ENCODE measurements around the gene LBR.
"Not testable (repeated sequence)": the region's sequence is repeated elsewhere in the genome, so short reads cannot be mapped to it uniquely, and the experiment has no call there.

Gene LBR

GRCh38 chr1:225427235-225428067 lies at the start of gene LBR:
Gene LBR (minus strand): TSS chr1:225428038. CDS start chr1:225424075, 3,963 bp downstream.
- DNase-seq, result peak; percentile 34

DNA sequence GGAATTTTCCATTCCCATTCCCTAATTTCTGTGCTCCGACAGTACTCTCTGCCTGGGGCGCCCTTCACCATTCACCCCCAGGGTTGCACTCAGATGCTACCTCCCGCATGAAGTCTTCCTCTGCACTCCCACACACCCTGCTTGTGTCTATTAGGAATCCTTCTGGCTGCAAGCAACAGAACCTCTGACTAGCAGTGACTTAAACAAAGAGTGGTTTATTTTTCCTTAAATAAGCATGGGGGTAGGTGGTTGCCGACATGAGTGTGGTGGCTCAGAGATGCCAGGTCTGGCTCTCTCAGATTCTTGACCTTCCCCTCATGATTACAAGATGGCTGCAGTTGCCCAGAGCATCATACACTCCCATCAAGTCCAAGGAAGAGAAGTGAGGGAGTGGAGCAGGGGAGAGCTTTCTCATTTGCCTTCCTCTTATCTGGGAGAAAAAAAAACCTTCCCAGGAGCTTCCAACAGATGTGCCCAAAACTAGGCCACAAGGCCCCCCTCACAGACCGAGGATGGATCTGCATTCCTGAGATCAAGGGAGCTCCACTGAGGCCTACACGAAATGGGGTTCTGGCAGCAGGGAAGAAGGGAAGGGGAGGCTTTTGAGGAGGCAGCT lies 49.6 kb upstream of the LBR start:
- no peak for DNase-seq

DNA sequence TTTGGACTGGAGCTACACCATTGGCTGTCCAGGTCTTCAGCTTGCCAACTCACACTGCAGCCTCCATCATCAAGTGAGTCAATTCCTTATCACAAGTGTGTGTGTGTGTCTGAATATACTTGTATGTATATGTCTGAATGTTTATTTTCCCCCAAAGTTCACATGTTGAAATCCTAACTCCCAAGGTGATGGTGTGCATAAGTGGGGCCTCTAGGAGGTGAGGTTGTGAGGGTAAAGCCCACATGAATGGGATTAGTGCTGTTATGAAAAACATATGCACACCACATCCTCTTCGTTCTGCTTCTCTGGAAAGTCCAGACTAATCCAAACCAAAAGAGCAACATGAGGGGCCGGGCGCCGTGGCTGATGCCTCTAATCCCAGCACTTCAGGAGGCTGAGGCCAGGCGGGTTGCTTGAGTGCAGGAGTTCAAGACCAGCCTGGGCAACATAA lies 48.7 kb upstream of the LBR start:
- DNase-seq, result no peak

DNA sequence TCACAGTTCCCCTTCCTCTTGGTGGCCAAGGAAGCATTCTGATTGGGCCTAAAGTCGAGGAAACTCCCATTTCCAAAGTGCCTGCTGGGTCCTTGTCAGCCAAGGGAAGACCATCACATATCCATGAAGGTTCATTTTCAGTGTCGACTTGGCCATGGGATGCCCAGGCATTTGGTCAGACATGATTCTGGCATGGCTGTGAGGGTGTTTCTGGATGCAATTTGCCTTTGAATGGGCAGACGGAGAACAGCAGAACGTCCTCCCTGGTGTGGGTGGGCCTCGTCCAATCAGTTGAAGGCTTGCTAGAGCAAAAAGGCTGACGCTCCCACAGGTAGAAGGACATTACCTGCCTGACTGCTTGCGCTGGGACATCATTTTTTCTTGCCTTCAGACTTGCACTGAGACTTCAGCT lies 48.3 kb upstream of the LBR start:
- DNase-seq, result no peak

GRCh38 chr1:225474986-225475820 lies 47.4 kb upstream of the LBR start:
- DNase-seq, result peak; percentile 49

GRCh38 chr1:225474439-225474985 lies 46.7 kb upstream of the LBR start:
- no peak for DNase-seq

GRCh38 chr1:225473676-225474438 lies 46.0 kb upstream of the LBR start:
- DNase-seq, result not testable (repeated sequence)

DNA sequence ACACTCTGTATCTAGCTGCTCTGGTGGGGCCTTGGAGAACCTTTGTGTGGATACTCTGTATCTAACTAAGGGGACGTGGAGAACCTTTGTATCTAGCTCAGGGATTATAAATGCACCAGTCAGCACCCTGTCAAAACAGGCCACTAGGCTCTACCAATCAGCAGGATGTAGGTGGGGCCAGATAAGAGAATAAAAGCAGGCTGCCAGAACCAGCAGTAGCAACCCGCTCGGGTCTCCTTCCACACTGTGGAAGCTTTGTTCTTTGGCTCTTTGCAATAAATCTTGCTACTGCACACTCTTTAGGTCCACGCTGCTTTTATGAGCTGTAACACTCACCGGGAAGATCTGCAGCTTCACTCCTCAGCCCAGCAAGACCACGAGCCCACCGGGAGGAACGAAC lies 45.4 kb upstream of the LBR start:
- DNase-seq, result not testable (repeated sequence)

DNA sequence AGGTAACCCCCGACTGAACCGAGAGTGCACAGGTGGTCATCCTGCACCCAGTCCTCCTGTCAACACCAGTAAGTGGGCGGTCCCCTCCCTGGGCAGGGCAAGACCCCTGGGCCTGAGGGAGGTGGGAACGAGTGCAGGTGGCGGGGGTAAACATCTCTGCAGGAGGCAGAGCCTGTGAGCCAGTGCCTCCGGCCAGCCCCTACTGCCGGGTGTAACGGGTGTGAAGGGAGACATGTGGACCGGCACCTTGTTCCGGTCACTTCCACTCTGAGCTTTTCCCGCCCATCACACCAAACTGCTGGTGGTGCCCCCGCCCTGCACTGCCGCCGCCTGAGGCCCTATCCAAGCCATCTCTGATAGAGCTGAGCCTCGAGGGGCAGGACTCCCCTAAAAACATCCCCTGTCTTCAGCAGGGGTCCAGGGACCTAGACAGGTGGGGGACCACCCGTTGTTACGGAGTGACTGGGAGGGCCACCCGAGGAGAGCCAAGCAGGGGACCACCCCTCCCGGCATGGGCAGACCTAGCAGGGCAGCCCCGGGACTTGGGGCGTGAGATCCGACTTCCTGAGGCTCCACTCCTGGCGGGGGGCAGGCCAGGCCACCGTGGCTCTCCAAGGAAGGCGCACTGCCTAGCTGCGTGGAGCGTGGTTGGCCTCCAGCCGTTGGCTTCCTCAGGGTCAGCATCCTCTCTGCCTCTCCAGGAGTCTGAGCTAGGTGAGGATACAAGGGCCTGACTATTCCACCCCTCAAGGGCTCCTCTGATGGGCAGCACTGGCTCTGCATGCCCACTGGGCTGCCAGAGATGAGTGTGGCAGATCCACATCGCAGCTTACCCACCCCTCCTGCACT lies 43.8 kb upstream of the LBR start:
- DNase-seq, result no peak

DNA sequence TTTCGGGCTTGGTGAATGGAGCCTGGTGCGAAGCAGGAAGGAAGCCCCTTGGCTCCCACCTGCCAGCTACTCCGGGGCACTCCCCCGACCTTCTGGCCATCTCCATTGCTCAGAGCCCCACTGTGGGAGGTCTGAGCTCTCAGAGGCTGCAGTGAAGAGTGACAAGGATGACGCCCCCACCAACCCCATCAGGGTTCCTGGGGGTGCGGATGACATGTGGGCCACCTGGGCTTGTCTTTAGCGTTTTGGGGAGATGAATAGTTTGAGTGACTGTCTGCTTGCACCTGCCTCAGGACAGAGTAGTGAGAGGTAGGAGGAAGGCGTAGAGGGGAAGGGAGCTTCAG lies 43.2 kb upstream of the LBR start:
- DNase-seq, result no peak

DNA sequence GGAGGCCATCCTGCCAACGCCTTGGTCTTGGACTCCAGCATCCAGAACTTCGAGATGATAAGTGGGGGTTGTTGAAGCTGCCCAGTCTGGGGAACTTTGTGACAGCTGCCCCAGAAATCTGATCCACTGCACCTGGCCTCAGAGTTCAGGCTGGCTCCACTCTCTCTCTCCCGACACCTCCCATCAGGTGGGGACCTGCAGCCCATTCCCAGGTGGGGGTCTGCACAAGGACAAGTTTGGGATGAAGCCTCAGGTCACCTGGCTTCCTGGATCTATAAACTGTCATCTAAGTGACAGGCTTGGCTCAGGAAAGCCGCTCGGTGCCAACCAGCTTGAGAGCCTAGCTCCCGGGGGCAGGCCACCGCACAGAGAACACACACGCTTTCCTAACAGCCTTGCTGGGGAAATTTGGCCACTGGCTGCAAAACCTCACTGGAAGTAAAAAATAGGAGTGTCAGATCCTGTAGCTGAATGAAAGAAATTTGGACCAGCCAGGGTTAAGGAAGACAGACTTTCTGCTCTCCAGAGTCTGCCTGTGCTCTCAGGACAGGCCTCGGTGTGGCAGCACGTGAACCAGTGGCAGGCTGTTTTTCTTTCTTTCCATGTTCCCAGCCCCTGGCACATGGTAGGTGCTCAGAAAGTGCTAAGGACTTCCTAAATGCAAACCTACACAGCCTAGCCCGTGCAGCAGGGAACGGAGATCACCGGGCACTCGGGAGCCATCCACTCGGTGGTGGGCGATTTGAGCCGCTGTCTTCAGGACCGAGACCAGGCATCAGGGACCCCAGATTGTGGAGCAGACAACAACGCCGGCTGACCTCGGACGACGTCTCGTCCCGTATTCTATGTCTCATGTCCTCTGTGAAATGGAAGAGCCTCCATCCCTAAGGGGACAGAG lies 42.6 kb upstream of the LBR start:
- no peak for DNase-seq

GRCh38 chr1:225469051-225469450 lies 41.2 kb upstream of the LBR start:
- DNase-seq, result no peak

DNA sequence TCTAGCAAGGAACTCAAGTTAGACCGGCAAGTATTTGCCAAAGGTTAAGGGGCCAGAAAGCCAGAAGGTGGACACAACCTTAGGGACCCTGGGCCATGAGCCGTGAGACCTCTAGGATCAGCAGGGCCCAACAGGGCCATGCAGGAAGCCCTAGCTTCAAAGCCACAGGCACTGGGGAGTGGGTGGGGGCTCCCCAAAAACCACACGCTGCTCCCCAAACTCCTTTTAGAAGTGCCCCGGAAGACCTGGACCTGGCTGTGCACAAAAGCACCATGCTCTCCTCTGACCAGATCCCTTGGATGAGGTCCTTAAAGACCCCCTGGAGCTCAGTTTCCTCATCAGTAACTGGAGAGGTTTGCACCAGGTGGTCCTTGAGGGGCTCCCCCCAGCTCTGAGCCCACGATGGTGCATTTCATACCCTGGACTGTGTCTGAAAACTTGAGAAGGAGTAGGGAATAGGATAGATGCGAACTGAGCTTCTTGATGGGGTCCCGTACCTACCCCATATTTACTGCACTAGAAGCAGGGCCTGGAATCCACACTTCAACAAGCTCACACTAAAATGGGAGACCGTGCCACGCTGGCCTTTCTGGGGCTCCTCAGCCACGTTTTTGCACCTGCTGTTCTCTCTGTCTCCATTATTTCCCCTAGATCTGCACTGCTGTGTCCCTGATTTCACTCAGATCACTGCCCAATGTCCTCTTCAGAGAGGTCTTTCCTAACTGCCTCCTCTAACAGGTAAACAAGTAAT lies 40.6 kb upstream of the LBR start:
- no peak for DNase-seq

DNA sequence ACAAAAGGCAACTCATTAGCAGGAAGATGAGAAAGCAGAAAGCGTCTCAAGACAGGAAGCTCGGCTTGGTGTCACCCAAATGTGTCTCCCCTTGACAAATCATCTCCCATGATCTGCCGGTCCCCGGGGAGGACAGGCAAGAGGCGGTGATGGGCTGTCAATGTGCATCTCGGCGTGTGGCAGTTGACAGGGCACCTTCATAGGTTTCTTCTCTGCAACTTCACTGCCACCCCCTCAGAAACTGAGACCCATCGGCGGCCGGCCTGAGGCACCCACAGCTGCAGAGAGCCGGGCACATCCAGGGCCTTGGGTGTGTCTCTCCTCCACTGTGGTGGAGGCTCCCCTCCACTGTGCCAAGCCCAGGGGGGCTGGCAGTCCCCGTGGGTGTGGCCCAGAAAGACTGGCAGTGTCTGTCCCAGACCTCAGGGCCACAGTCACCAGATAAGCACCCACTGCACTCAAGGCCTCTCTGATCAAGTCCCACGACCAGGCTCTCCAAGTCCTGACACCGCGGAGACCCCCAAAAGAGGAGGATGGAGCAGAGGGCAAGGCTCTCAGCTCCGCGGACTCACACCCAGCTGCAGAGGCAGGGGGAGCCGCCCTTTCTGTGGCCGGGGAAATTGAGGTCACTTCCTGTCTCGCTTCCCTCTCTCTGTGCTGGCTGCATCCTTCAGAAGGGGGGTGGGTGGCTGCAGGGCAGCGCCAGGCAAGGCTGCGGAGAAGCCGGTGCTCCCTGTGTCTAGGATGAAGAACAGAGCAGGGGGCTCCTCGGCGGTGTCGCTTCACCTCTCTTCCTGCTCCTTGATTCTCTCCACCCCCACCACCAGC lies 39.6 kb upstream of the LBR start:
- DNase-seq, result peak; percentile 91

DNA sequence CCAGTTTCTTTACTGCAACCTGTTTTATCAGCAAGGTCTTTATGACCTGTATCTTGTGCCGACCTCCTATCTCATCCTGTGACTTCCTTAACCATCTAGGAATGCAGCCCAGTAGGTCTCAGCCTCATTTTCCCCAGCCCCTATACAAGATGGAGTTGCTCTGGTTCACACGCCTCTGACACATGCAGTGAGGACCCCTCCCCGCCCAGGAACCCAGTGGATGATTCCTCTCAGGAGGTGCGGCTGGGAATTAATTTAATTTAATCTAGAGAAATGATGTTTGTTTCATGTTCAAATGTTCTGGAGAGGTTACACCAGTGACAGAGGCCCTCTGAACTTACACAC lies 39.0 kb upstream of the LBR start:
- no peak for DNase-seq

- DNase-seq, result no peak
Measured at GRCh38 chr1:225465793-225466517, 38.1 kb upstream of the LBR start.

DNA sequence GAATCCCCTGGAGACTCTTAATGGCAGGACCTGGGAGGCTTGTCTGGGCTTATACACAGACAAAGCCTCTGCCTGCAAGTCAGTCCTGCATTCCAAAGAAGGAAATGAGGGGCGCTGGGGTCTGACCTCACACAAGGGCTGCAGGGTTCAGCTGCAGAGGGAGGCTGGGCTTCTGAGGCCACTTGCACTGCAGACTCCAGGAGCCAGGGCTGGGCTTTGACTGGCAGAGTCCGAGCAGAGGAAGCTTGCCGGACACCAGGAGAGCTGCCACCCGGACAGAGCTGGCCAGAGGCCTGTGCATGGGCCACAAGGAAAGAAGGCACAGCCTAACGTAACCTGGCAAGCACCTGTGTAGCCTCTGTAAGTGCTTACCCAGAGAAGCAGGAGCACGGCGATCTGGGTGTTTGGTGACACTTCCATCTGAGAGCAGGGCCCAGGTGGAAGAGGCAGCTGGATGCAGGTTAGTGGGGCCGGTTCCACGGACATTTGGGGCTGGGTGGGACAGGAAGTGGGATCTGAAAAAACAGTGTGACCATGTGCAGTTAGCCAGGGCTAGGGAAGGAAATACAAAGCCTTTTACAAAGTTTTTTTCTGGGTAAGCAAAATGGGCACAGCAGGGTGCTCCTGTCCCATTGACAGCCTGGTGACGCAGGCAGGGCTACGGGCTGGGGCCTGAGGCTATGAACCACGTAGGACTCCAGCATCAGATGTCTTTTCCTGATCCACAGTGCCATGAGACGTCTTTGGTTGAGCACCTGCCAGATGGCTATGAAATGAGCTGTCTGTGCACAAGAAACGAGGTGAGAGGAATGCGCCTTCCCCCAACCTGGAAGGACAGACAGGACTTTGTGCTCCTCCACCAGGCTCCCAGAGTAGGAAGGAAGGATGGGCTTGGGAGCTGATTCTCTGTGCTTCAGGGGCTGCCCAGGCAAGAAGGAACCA lies 37.3 kb upstream of the LBR start:
- no peak for DNase-seq

Data from inflammatory macrophage treated with lipopolysaccharide for 4 hours (primary cell).